NCI-H2227 treated with DMSO at 0.1 percent for 48 hours (cell line): ENCODE data around the gene POLR1G.
"Not testable (repeated sequence)": the region's sequence is repeated elsewhere in the genome, so short reads cannot be mapped to it uniquely, and the experiment has no call there.

Experiments
- DNase-seq: peaks from one replicate; lab custom pipeline; 2025; lab: John Stamatoyannopoulos, UW

Gene POLR1G

DNA sequence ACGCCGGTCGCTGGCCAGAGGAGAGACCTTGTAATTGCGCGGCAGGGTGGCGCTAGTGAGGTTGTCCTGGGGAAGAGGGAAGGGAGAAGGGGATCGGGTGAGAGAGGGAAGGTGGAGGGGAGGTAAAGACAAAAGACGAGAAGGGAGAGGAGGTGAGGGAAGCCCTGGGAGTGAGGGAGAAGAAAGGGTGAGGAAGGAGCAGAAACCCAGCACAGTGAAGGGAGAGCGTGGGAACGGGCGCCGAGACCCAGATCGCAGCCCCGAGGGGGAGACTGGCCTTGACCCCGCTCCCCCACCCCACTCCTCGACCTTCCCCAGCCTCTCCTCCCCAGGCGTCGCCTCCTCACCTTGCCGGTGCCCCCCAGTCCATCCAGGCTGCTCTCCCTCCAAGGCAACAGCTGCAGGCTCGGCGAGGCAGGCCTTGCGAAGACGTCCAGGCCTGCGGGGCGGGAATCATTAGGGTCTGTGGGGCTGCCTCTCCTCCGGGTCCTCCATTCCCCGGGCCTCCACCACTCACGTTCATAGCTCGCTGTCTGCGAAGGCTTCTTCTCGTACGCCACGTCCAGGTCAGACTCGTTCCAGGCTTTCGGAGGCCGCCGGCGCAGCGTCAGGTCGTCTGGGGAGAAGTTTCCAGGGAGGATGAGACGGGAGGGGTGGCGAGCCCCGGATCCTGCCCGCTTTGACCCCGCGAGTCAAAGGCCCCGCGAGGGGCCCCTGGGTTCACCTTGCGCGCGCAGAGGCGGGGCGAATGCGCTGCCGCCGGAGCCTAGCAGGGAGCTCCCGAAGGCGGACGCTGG, 10.4 kb upstream of the POLR1G start:
- no peak for DNase-seq

DNA sequence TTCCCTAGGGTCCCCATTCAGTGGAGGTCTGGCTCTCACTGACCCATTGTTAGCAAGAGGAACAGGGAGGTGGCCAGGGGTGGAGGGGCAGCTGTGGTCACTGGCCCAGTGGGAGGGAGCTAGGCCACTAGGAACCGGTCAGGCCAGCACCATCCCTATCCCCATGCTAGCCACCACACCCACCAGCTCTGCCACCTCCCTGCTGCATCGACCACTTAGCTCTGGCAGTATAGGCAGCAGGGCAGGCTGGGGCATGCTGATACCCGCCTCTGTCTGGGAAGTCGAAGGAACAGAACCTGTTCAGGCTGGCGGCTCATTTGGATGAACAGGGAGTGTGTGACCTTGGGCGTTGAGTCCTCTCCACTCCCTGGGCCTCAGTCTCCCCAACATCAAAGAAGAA, 6.3 kb upstream of the POLR1G start:
- no peak for DNase-seq

DNA sequence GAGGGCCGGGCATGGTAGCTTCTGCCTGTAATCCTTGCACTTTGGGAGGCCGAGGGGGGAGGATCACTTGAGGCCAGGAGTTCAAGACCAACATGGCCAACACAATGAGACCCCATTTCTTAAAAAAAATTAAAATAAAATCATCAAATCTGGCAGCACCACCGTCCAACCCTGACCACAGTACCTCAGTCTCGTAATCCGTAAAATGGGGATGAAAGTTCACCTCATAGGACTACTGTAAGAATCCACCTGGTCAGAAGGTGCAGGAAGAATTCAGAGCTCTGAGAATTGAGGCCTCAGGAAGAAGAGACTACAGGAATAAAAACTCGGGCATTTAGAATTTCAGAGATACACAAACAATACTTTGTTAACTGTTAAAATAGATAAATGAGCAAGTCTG, 4.6 kb upstream of the POLR1G start:
- no peak for DNase-seq

DNA sequence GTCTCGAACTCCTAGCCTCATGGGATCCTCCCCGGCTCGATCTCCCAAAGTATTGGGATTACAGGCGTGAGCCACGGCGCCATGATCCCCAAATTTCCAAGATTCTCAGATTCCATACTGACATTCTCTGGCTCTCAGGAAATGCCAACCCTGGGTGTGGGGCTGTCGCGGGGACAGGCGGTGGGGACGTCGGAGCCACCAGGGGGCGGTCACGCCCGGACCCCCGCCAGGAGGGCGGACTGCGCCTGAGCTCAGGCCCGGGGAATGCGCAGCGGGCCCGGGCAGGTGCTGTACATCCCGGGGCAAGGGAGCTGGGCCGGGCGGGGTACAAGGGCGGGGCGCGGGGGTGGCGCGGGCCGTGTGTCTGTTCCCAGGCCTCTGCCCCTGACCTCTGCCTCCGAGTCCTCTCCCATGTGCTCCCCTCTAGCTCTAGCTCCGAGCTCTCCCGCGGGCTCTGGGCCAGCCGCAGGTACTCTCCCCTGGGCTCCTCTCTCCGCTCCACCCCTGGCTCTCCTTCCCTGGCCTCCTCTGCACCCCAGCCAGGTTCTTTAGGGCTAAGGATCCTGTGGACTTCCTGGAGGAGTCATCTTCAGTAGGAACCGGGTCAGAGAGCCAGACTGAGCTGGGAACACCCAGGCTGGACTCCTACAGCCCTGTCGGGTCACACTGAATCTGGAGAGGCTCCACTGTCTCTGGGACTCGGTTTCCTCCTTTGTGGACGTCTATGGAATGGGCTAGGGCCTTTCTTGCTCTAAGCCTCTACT, 4.0 kb upstream of the POLR1G start:
- DNase-seq = no peak

GRCh38 chr19:45403272-45403671, 3.2 kb upstream of the POLR1G start:
- DNase-seq = no peak

DNA sequence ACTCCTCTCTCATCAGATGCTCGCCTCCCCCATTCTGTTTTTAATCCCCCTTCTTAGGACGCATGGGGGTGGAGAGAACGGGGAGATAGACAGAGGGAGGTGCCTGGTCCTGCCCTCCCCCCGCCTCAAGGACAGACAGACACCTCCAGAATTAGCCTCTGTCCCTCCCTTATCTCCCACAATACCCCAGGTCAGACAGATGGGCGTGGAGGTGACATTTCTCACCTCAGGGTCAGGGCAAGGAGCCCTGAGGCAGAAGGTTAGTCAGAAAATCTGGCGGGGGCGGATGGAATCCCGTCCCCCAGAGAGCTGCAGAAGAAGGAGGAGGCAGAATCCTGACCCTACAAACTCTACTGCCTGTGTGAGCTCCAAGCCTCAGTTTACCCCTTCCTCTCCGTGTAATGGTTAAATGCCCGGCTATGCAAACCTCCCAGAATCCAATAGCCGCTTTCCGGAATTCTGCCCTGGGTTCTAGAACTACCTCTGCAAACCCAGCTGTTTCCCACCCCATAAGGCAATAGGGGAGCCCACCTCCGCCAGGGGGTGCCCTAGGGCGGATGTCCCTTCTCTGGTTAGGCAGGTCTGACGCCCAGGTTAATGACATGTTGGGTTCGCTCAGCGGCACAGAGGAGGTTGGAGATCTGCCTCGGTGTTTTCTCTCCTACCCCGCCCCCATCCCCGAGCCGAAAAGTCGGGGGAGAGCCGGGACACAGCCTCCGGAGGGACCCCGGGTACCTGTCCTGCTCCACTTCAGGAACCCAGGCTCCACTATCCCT, 2.5 kb upstream of the POLR1G start:
- DNase-seq = no peak

DNA sequence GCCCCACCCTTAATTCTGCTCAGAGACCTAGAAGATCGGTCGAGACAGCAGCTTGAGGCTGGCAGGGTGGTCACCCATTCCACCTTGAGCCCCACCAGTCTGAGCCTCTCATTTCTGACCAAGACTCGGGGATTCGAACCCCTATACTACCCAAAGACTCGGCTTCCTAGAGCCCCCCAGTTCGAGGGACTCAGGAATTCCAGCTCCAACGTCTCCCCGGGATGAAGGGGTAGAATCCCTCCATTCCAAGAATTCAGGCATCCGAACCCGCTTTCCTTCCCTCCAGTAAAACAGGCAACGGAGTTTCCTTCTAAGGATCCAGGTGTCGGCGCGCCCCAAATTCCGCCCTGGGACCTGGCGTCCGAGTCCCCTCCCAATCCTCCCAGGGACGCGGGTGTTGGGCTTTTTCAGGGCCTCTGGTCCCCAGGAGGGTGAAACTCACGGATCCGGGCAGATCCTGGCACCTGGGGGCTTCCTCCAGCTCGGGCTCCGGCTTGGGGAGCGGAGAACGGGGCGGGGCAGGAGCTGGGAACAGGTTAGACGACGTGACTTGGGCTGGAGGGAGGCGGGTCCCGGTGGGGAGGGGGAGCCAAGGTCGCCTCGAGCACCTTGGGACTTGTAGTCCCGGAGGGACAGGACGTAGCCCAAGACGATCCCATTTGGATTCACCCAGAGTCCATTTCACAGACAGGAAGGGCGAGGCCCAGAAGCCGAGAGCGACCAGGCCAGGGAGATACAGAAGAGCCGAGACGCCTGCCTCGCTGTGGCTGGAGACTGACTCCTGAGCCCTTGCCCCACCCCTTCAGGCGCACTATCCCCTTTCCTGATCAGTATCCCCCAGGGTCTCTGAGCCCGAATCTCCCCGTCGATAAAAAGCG, 1.6 kb upstream of the POLR1G start, which contains the start of gene PPP1R13L:
TSS of gene PPP1R13L (minus strand) at position 513 of the 878 bp plus-strand sequence. CDS start 6,751 bp downstream, outside the sequence.
- DNase-seq = peak; percentile 40

DNA sequence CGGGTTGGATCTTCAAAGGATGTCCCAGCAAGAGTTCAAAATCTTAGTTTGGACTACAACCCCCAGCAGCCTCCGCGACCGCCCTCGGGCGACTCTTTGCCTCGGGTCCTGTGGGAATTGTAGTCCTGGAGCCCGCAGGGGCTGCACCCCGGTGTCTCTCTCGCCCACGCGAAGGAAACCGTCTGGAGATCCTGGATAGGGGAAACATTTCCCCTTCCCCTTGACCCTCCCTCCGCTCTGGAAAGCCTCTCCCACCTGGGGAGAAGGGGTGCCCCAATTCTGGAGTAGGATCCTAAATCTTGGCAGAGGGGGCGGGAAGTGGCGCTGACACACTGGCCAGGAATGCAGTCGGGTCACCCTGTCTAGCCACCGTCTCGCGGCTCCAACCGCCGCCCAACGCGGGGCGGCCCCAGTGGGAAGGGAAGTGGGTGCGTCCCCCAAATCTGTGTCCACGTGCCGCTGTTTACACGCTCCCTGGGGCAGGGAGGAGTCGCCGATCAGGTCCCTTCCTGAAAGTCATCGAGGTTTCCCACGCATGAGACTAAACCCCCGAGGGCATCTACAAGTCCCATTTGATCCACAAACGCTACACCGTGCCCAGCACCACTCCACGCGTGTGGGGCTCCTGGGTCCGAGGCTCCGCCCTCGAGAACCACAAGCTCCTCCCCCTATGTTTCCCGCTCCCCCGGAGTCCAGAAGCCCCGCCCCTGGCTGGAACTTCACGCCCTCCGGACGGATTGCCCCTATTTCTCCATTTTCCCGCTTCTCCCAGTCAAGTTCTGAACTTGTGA, 814 bp upstream of the POLR1G start:
- DNase-seq = peak; percentile 88

GRCh38 chr19:45407091-45407375, 589 bp downstream of the POLR1G start:
- DNase-seq = no peak

DNA sequence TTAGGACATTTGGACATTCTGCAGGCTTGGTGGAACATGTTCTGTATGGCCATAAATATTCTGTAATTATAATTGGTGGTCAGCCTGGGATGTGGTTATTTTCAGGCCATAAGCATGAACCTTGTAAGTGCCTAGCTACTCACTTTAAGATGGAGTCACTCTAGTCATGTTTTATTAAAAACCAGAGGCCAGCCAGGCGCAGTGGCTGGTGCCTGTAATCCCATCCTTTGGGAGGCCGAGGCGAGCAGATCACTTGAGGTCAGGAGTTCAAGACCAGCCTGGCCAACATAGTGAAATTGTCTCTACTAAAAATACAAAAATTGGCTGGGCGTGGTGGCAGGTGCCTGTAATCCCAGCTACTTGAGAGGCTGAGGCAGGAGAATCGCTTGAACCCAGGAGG, 1.1 kb downstream of the POLR1G start:
- DNase-seq = not testable (repeated sequence)

GRCh38 chr19:45408121-45408520, 1.7 kb downstream of the POLR1G start:
- no peak for DNase-seq

DNA sequence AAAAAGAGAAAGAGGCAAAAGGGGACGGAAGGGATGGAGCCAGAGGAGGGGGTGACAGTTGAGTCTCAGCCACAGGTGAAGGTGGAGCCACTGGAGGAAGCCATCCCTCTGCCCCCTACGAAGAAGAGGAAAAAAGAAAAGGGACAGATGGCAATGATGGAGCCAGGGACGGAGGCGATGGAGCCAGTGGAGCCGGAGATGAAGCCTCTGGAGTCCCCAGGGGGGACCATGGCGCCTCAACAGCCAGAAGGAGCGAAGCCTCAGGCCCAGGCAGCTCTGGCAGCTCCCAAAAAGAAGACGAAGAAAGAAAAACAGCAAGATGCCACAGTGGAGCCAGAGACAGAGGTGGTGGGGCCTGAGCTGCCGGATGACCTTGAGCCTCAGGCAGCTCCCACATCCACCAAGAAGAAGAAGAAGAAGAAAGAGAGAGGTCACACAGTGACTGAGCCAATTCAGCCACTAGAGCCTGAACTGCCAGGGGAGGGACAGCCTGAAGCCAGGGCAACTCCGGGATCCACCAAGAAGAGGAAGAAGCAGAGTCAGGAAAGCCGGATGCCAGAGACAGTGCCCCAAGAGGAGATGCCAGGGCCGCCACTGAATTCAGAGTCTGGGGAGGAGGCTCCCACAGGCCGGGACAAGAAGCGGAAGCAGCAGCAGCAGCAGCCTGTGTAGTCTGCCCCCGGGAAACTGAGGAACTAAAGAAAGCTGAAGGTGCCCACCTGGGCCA, 2.5 kb downstream of the POLR1G start:
- no peak for DNase-seq

- no peak for DNase-seq
Measured at GRCh38 chr19:45409557-45409920, 3.1 kb downstream of the POLR1G start.

DNA sequence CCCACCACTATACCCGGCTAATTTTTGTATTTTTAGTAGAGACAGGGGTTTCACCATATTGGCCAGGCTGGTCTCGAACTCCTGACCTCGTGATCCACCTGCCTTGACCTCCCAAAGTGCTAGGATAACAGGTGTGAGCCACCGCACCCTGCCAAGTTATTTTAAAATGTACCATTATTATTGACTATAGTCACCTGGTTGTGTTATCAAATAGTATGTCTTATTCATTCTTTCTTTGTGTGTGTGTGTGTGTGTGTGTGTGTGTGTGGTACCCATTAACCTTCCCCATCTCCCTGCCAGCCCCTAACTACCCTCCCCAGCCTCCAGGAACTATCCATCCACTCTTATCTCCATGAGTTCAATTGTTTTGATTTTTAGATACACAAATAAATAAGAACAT, 3.9 kb downstream of the POLR1G start:
- not testable (repeated sequence) for DNase-seq

GRCh38 chr19:45413497-45413896, 7.1 kb downstream of the POLR1G start:
- DNase-seq = no peak

DNA sequence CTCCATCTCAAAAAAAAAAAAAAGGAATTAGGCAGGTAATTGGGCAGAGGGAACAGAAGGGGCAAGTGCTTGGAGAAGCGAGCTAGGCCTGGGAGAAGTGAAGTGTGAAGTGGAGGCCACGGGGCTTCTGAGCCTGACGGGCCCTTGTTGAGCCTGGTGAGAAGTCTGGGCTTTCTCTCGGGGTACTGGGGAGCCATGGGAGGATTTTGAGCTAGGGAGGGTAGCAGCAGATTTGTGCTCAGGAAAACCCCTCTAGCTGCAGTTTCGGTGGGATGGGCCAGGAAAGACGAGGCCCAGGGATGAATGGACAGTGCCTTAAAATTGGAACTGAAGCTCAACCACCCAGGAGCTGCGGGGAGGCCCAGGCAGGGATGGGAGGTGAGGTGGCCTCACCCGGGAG, 8.0 kb downstream of the POLR1G start:
- no peak for DNase-seq

DNA sequence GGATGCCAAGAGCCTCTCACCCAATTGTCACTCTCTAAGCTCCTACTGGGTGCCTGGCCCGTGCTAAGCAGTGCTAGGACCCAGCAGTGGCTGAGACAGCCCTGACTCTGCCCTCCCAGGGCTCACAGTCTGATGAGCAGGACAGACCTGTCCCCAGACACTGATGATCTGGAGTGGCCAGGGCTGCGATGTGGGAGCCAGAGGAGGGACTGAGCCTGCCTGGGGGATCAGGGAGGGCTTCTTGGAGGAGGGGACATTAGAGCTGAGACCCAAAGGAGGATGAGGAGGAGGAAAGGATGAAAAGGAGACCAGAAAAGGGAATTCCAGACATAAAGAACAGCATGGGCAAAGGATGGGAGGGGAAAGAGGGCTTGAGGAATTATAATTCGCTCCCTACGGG, 10.7 kb downstream of the POLR1G start:
- no peak for DNase-seq

- DNase-seq = no peak
Measured at GRCh38 chr19:45418802-45419201, 12.4 kb downstream of the POLR1G start.

DNA sequence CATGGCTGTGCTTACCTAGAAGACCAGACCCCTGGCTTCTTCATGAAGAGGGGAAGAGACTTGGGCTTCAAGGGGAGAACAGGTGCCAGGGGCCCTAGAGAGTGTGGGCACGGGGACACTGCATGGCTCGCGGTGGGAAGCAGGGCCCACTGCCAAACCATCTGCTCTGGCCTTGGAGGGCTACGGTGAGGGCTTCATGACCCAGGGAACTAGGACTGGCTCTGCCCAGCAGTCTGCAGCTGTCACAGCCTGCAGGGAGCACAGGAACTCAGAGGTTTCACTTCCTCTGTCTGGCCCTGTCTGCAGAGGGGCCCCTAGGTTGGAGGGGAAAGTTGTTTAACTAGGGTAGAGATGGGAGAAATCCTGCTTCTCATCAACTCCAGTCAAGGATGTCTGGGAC, 13.0 kb downstream of the POLR1G start:
- DNase-seq = no peak

DNA sequence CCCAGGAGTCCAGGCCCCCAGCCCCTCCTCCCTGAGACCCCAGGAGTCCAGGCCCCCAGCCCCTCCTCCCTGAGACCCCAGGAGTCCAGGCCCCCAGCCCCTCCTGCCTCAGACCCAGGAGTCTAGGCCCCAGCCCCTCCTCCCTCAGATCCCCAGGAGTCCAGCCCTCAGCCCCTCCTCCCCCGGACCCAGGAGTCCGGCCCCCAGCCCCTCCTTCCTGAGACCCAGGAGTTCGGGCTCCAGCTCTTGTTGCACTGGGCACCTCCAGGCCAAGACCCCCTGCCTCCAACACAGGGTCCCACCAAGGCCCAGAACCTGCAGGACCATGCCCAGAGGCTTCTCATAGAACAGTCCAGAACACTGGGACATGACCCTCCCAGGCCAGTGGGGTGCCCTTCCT, 13.5 kb downstream of the POLR1G start:
- no peak for DNase-seq
